Panc1 (cell line): Measurements from ENCODE around the gene LYPLA2.

Source experiments
- CTCF ChIP-seq: fragments of 450-650 bp; IDR thresholded peaks from 2 replicates; pipeline ENCODE4 v1.5.1; 2017; ENCODE audit warnings: mild to moderate bottlenecking
- POLR2AphosphoS5 ChIP-seq: IDR thresholded peaks from 2 replicates; pipeline ENCODE4 v1.6.1; 2012; ENCODE audit warnings: mild to moderate bottlenecking, low read depth, low read length, moderate library complexity
- TCF7L2 ChIP-seq: IDR thresholded peaks from 2 replicates; pipeline ENCODE4 v1.6.1; 2011; ENCODE audit warnings: mild to moderate bottlenecking, low read depth, low read length, inconsistent platforms

DNA sequence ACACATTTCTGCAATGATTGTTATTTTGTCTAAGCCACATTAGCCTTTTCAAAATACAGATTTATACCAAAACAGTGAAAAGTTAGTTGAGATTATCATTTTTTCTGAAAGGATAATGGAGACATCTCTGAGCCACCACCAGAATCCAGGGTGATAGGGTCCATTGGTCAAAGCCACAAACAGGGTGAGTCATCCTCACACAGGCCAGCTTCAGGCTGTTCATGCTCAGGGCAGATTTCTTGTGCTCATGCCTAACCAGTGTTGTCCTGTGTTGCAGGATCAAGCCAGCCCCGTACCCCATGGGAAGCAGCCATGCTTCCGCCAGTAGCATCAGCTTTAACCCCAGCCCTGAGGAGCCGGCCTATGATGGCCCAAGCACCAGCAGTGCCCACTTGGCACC, 34.3 kb upstream of the LYPLA2 start:
- TF ChIP-seq CTCF (no peak), POLR2AphosphoS5 (no peak), TCF7L2 (no peak)
